Spleen (tissue), 7 donors: Measurements from ENCODE around the gene PRKCB.

ENCODE experiments used
- CTCF ChIP-seq, 11 experiments: fragments of 200-600 bp in 7 of 11; fragments of 450-650 bp in 4 of 11; sonication (generic) in 4 of 11; IDR thresholded peaks in 8 of 11; conservative IDR thresholded peaks in 3 of 11; 1 replicate in 7 of 11; 2 replicates in 4 of 11; pipeline versions ENCODE4 v1.4.0 to v1.8.0; 2016 to 2021; ENCODE audit warnings: antibody characterized with exemption in 11 of 11, inconsistent platforms in 4 of 11, mild to moderate bottlenecking in 1 of 11
- POLR2A ChIP-seq, 3 donors: fragments of 450-650 bp; IDR thresholded peaks; one replicate each; pipeline ENCODE4 v1.5.1; 2017; ENCODE audit warnings: antibody characterized with exemption in 3 of 3, mild to moderate bottlenecking in 1 of 3
- donor health status: DM: no; HTN: no; CAD: no; lungs with moderate emphysema.
- donor health status: DM: no; HTN: no; CAD: no.
- donor health status: DM: no; HTN: no; CAD: no.

DNA sequence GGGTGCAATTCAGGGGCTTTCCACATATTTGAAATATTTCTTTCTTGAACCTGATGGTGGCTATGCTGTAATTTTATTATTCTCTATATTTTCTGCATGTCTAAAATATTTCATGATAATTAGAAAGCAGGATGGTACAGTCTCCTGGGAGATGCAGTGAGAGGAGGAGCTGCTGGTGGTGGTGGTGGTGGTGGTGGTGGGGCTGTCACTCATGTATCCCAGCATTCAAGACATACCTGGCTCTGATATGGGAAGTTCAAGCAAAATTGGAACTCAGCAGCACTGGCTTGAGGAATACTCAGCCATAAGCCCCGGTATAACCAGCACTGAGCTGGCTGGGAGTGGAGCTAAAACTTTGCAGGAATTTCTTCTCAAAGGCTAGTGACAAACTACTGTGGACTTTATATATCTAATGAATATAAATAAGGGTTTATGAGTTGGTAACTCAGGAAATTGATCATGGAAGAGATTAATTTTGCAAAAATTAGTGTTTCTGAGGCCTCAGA is 200.3 kb downstream of the PRKCB start:
- TF ChIP-seq CTCF (IDR thresholded peaks at IDR 0.05 in 8 of 11, conservative IDR thresholded peaks at IDR 0.05 in 3 of 11) (no peak), POLR2A (IDR thresholded peaks at IDR 0.05) (no peak)
